Left ventricle myocardium inferior (tissue), 1 donor: ENCODE results near the gene SERPINA3. TPM values are rescaled to one million over a fixed set of nuclear protein-coding genes. Genes with fewer than 3 reads are reported as not detected.

Experiments
- DNase-seq: peaks from one replicate; pipeline ENCODE4 v3.0.0-alpha.2; 2020
- H3K27ac ChIP-seq: fragments of 200-600 bp; replicated peaks from 2 replicates; pipeline ENCODE4 v1.8.0; 2021
- H3K27me3 ChIP-seq: fragments of 200-600 bp; 2 replicates; pipeline ENCODE4 v1.8.0; 2021; ENCODE audit warnings: low read depth
- H3K36me3 ChIP-seq: fragments of 200-600 bp; 2 replicates; pipeline ENCODE4 v1.8.0; 2021
- H3K4me1 ChIP-seq: fragments of 200-600 bp; 2 replicates; pipeline ENCODE4 v1.8.0; 2021
- H3K4me3 ChIP-seq: fragments of 200-600 bp; 2 replicates; pipeline ENCODE4 v1.8.0; 2021; ENCODE audit warnings: mild to moderate bottlenecking, moderate library complexity
- H3K9me3 ChIP-seq: fragments of 200-600 bp; replicated peaks from 2 replicates; pipeline ENCODE4 v1.8.0; 2021
- intact Hi-C: fragments of 100-400 bp; cut with micrococcal nuclease; formaldehyde crosslinking; loops from one replicate; pipeline ENCODE4 v1.11.0; 2022
- total RNA-seq: library from RNA; stranded (reverse); fragmentation: NEBNext Ultra II Directional; extraction: Animal tissue kit (Norgen Biotek cat#: 25700); gene quantifications from one replicate; pipeline ENCODE4 v1.2.1, GENCODE V29; 2021
- TF ChIP-seq, protein P1 (sequence below): fragments of 200-600 bp; IDR thresholded peaks from 2 replicates; pipeline ENCODE4 v1.8.0; 2021; ENCODE audit warnings: antibody characterized with exemption, mild to moderate bottlenecking, borderline replicate concordance
- donor health status: DM: no; HTN: yes; CAD: no; lungs with severe emphysema.

SERPINA3 gene
- total RNA-seq, 1 donor from 2014 or later = 45.5 TPM

- H3K9me3 ChIP-seq = peaks cover 12% of the 10 kb centered on the region
- intact Hi-C loops = no loop called here
- no peak overlapping the region for H3K27ac ChIP-seq
- H3K4me1 ChIP-seq = no peaks in the 10 kb centered on the region
- no peak for DNase-seq
- no peak overlapping the region for H3K4me3 ChIP-seq
- H3K36me3 ChIP-seq = no peaks in the 10 kb centered on the region
- TF ChIP-seq, protein P1, sequence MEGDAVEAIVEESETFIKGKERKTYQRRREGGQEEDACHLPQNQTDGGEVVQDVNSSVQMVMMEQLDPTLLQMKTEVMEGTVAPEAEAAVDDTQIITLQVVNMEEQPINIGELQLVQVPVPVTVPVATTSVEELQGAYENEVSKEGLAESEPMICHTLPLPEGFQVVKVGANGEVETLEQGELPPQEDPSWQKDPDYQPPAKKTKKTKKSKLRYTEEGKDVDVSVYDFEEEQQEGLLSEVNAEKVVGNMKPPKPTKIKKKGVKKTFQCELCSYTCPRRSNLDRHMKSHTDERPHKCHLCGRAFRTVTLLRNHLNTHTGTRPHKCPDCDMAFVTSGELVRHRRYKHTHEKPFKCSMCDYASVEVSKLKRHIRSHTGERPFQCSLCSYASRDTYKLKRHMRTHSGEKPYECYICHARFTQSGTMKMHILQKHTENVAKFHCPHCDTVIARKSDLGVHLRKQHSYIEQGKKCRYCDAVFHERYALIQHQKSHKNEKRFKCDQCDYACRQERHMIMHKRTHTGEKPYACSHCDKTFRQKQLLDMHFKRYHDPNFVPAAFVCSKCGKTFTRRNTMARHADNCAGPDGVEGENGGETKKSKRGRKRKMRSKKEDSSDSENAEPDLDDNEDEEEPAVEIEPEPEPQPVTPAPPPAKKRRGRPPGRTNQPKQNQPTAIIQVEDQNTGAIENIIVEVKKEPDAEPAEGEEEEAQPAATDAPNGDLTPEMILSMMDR = no peak
- no peaks in the 10 kb centered on the region for H3K27me3 ChIP-seq
Measured at GRCh38 chr14:94653321-94653720, 41.1 kb downstream of the SERPINA3 start.

- Histone ChIP-seq H3K4me3 (no peak overlapping the region), H3K9me3 (peaks cover 3% of the 10 kb centered on the region), H3K4me1 (no peaks in the 10 kb centered on the region), H3K27ac (no peak overlapping the region), H3K27me3 (peaks cover 1% of the 10 kb centered on the region), H3K36me3 (no peaks in the 10 kb centered on the region)
- DNase-seq = no peak
- intact Hi-C loops = no loop called here
- TF ChIP-seq, protein P1 = no peak
Measured at GRCh38 chr14:94654071-94654861, 42.1 kb downstream of the SERPINA3 start.

DNA sequence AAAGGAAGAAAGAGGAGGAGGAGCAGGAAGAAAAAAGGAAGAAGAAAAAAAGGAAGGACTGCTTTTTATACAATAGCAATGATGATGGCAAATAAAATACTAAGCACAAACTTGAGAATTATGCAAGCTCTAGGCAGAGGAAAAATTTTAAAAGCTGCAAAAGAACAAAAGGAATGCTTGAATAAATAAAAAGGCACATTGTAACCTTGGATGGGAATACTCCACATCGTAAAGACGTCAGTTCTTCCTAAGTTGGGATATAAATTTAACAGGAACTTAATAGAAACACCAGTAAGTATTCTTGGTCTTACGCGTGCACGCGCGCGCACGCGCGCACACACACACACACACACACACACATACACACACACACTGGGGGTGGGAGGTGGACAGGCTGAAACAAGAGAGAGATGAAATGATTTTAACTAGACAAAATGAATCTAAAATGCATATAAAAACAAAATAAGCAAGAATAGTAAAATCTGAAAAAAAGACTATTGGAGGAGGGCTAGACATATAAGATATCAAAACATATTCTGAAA, 43.0 kb downstream of the SERPINA3 start:
- H3K9me3 ChIP-seq = no peaks in the 10 kb centered on the region
- intact Hi-C loops = no loop called here
- TF ChIP-seq, protein P1 = no peak
- H3K4me1 ChIP-seq = no peaks in the 10 kb centered on the region
- no peak for DNase-seq
- H3K36me3 ChIP-seq = no peaks in the 10 kb centered on the region
- no peak overlapping the region for H3K4me3 ChIP-seq
- no peak overlapping the region for H3K27ac ChIP-seq
- peaks cover 11% of the 10 kb centered on the region for H3K27me3 ChIP-seq

DNA sequence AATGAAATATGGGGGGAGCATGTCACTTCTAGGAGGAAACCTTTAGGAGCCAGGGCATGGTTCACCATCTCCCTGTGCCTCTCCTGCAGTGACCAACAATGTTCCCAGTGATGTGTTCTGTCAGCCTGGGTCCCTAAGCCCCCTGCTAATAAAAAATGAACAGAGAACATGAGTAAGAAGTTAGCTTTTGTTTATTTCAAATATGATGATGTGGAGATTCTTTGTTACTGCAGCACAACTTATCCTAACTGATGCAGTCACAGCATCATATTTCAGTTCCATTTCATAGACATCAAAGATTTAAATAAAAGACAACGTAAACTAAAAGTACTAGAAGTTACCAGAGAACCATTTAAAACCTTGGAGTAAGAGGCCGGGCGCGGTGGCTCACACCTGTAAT, 43.9 kb downstream of the SERPINA3 start:
- Histone ChIP-seq H3K4me1 (no peaks in the 10 kb centered on the region), H3K27me3 (peaks cover 19% of the 10 kb centered on the region), H3K9me3 (no peaks in the 10 kb centered on the region), H3K4me3 (no peak overlapping the region), H3K36me3 (no peaks in the 10 kb centered on the region), H3K27ac (no peak overlapping the region)
- TF ChIP-seq, protein P1 = no peak
- no peak for DNase-seq
- intact Hi-C loops = no loop called here

DNA sequence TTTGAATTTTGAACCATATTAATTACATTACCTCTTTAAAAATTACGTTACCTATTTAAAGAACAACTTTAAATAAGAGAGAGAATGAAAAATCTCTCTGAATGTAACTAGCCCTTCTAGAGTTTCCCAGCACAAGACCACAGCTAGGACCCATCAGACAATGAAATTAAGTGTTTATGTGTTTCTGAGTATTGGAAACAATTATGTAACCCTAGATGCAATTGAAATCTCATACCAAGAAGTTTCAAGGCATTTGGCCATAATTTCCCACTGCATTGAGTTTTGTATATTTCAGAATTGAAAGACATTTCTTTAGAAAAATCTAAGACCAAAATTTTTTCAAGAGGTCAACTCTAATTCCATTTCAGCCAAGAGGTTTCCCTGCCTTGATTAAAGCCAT, 47.1 kb downstream of the SERPINA3 start:
- Histone ChIP-seq H3K27ac (no peak overlapping the region), H3K36me3 (no peaks in the 10 kb centered on the region), H3K4me3 (no peak overlapping the region), H3K27me3 (peaks cover 40% of the 10 kb centered on the region), H3K4me1 (no peaks in the 10 kb centered on the region), H3K9me3 (no peaks in the 10 kb centered on the region)
- TF ChIP-seq, protein P1 = no peak
- no peak for DNase-seq
- intact Hi-C loops = no loop called here
